Suprapubic skin (tissue), 4 donors: ENCODE measurements around the gene MDM4. TPM values are rescaled to one million over a fixed set of nuclear protein-coding genes. Genes with fewer than 3 reads are reported as not detected.
A peak's percentile ranks its signal among the peaks of the same experiment; 100 is the strongest.

Experiments used
- DNase-seq, 2 donors: peaks; one replicate each; pipeline ENCODE4 v3.0.0-alpha.2; 2019; ENCODE audit warnings: low spot score in 2 of 2
- H3K27ac ChIP-seq: fragments of 200-600 bp; sonication (generic); one replicate; pipeline ENCODE4 v1.5.1; 2019
- H3K27me3 ChIP-seq: fragments of 200-600 bp; sonication (generic); one replicate; pipeline ENCODE4 v1.5.1; 2019
- H3K36me3 ChIP-seq: fragments of 200-600 bp; sonication (generic); one replicate; pipeline ENCODE4 v1.5.1; 2019
- H3K4me1 ChIP-seq: fragments of 200-600 bp; sonication (generic); one replicate; pipeline ENCODE4 v1.5.1; 2019
- H3K4me3 ChIP-seq: fragments of 200-600 bp; sonication (generic); one replicate; pipeline ENCODE4 v1.5.1; 2019; ENCODE audit warnings: mild to moderate bottlenecking
- H3K9me3 ChIP-seq: fragments of 200-600 bp; sonication (generic); one replicate; pipeline ENCODE4 v1.5.1; 2019
- EP300 ChIP-seq: sonication (generic); formaldehyde crosslinking; IDR thresholded peaks from one replicate; pipeline ENCODE4 v1.6.1; 2017; ENCODE audit warnings: antibody characterized with exemption
- POLR2A ChIP-seq, 2 donors: fragments of 450-650 bp; IDR thresholded peaks; one replicate each; pipeline ENCODE4 v1.6.1; 2017; ENCODE audit warnings: antibody characterized with exemption in 2 of 2, mild to moderate bottlenecking in 2 of 2, moderate library complexity in 2 of 2
- POLR2AphosphoS5 ChIP-seq, 3 donors: sonication (generic); formaldehyde crosslinking; IDR thresholded peaks; one replicate each; pipeline ENCODE4 v1.6.1; 2017; ENCODE audit warnings: antibody characterized with exemption in 3 of 3
- WGBS: methylation state at CpG from one replicate; pipeline ENCODE4 v1.1.5; 2018; 5-methylcytosine and 5-hydroxymethylcytosine counted together
- total RNA-seq, 4 donors: library from RNA; depleted of rRNA; stranded (reverse); fragments of >200 nt; gene quantifications; one replicate each; pipeline ENCODE4 v1.1.0, GENCODE V29; 2016
- TF ChIP-seq, protein P1 (sequence below), 2 donors: fragments of 200-600 bp in 1 of 2; fragments of 450-650 bp in 1 of 2; sonication (generic) in 1 of 2; IDR thresholded peaks; one replicate each; pipeline ENCODE4 v1.5.1; 2016 to 2019; ENCODE audit warnings: antibody characterized with exemption in 2 of 2, mild to moderate bottlenecking in 1 of 2, moderate library complexity in 1 of 2

MDM4 gene
- total RNA-seq, 4 donors from 2014 or later: 49.1 to 222 (median 63.2) TPM

DNA sequence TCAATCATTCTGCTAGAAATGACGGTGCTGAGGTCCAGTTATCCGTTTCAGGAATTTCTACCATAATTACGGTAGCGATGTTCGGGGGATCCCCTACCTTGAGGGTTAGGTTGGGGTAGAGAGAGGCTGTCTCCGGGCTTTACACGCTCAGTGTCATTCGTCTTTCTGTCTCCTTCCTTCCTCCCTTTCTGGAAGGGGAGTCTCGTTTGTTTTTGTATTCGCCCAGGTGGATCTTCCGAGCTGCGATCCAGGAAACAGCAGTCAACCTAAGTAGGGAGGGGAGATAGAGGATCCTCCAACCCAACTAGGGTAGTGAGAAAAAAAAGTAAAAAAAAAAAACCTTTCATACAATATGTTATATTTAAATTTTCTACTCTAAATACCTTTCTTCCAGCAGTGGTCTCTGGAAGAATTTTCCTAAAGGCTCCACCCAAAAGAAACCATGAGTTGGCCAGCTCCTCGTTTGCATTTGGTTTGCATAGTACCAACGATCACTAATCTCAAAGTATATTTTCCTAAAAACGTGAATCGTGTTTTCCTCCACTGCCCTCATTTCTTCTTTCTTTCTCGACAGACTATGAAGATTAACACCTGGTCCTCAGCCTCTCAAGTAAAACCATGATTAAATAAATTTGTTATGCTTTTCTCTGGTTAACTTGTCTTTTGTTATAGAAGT is 21.0 kb upstream of the MDM4 start:
- Histone ChIP-seq H3K4me3 (peak overlapping the region; percentile 95), H3K27ac (peak overlapping the region; percentile 96)
- WGBS: 5% methylated on average over 17 of the region's 17 CpGs

DNA sequence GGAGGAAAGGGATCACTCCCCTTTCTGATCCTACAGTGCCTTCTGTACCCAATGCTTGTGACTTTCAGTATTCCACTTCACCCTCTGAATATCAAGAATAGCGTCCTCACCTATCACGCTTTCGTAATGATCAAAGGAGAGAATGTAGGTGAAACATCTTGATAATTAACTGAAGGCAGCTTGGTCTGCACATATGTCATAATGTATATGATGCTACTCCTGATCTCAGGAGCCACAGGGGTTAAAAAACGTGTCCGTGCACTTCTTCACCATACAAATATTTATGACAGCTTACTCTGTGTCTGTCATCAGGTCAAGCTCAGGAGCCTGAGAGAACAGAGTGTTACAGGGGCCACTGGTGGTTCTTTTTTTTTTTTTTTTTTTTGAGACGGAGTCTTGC is 20.4 kb upstream of the MDM4 start:
- Histone ChIP-seq H3K9me3 (no peaks in the 10 kb centered on the region), H3K27ac (peak overlapping the region; percentile 38), H3K4me1 (peaks cover 42% of the 10 kb centered on the region), H3K27me3 (no peaks in the 10 kb centered on the region), H3K4me3 (peak overlapping the region; percentile 95), H3K36me3 (no peaks in the 10 kb centered on the region)
- TF ChIP-seq, protein P1, sequence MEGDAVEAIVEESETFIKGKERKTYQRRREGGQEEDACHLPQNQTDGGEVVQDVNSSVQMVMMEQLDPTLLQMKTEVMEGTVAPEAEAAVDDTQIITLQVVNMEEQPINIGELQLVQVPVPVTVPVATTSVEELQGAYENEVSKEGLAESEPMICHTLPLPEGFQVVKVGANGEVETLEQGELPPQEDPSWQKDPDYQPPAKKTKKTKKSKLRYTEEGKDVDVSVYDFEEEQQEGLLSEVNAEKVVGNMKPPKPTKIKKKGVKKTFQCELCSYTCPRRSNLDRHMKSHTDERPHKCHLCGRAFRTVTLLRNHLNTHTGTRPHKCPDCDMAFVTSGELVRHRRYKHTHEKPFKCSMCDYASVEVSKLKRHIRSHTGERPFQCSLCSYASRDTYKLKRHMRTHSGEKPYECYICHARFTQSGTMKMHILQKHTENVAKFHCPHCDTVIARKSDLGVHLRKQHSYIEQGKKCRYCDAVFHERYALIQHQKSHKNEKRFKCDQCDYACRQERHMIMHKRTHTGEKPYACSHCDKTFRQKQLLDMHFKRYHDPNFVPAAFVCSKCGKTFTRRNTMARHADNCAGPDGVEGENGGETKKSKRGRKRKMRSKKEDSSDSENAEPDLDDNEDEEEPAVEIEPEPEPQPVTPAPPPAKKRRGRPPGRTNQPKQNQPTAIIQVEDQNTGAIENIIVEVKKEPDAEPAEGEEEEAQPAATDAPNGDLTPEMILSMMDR (IDR thresholded peaks at IDR 0.05): no peak
- TF ChIP-seq EP300 (no peak), POLR2AphosphoS5 (IDR thresholded peaks at IDR 0.05) (no peak), POLR2A (IDR thresholded peaks at IDR 0.05) (no peak)
- WGBS: 51% methylated on average over 6 of the region's 6 CpGs
- DNase-seq: no peak

More for the DNA sequence above, 21.0 kb upstream of the MDM4 start:
- Histone ChIP-seq H3K36me3 (no peaks in the 10 kb centered on the region), H3K27me3 (no peaks in the 10 kb centered on the region), H3K9me3 (no peaks in the 10 kb centered on the region), H3K4me1 (peaks cover 45% of the 10 kb centered on the region)
- DNase-seq: no peak
- TF ChIP-seq, protein P1 (IDR thresholded peaks at IDR 0.05): no peak
- TF ChIP-seq EP300 (no peak), POLR2AphosphoS5 (IDR thresholded peaks at IDR 0.05) (no peak), POLR2A (IDR thresholded peaks at IDR 0.05) (no peak)

DNA sequence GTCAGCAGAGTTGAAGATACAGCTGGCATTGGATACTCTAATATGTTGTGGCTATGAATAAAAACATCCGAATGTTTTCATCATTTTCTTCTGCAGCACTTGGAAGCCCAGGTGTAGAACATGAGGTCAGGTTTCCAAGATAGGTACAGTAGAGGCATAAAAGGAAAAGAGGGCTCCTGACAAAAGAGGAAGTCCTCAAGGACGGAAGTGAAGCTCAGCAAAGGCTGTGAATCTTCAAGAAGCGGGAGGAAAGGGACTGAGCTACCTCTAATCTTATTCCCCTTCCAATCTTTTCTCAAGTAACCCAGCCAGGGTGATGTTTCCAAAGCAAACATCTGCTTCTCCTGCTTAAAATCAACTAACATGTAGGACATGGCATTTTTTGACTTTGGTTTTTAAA is 17.2 kb upstream of the MDM4 start:
- H3K4me1 ChIP-seq: peaks cover 18% of the 10 kb centered on the region
- WGBS: 71% methylated on average over 3 of the region's 3 CpGs
- TF ChIP-seq POLR2A (IDR thresholded peaks at IDR 0.05): no peak
- TF ChIP-seq, protein P1 (IDR thresholded peaks at IDR 0.05): no peak
- TF ChIP-seq POLR2AphosphoS5 (IDR thresholded peaks at IDR 0.05): no peak
- no peak for TF ChIP-seq EP300
- H3K4me3 ChIP-seq: no peak overlapping the region
- DNase-seq: no peak
- H3K36me3 ChIP-seq: no peaks in the 10 kb centered on the region
- no peaks in the 10 kb centered on the region for H3K27me3 ChIP-seq
- no peaks in the 10 kb centered on the region for H3K9me3 ChIP-seq
- H3K27ac ChIP-seq: no peak overlapping the region

DNA sequence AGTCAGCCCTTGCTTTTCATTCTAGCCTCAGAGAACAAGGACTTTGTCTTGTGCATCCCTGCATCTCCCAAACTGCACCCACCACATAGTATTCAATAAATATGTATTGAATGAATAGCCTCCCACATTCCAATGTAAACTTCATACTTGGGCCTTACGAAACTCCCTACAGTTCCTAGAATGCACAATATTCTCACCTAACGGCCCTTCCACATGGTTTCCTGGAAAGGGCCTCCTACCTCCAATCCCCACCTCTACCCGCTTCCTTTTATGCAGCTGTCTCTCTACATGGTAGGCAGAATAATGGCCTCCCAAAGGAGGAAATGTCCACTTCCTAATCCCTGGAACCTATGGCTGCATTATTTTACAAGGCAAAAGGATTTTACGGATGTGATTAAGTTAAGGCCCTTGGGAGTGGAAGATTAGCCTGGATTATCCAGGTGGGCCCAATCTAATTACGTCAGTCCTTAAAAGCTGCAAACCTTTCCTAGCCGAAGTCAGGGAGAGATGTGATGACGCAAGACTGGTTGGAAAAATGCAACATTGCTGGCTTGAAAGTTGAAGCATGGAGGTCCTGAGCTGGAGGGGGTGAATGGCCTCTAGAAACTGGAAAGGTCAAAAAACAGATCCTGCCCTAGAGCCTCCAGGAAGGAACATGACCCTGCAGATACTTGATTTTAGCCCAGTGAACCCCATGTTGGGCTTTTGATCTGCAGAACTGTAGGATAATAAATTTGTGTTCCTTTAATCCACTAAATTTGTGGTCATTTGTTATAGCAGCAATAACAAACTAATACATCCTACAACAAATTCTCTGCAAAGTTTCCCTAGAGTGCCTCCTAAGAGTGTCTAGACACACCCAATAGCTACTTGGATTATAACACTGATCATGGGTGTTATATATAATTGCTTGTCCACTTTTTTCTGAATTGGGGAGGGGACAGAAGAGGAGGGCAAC is 16.4 kb upstream of the MDM4 start:
- Histone ChIP-seq H3K4me1 (peaks cover 14% of the 10 kb centered on the region), H3K9me3 (no peaks in the 10 kb centered on the region), H3K27ac (no peak overlapping the region), H3K36me3 (no peaks in the 10 kb centered on the region), H3K4me3 (no peak overlapping the region), H3K27me3 (no peaks in the 10 kb centered on the region)
- WGBS: 89% methylated on average over 7 of the region's 7 CpGs
- DNase-seq: no peak
- TF ChIP-seq, protein P1 (IDR thresholded peaks at IDR 0.05): no peak
- no peak for TF ChIP-seq POLR2AphosphoS5 (IDR thresholded peaks at IDR 0.05)
- no peak for TF ChIP-seq EP300
- TF ChIP-seq POLR2A (IDR thresholded peaks at IDR 0.05): no peak

DNA sequence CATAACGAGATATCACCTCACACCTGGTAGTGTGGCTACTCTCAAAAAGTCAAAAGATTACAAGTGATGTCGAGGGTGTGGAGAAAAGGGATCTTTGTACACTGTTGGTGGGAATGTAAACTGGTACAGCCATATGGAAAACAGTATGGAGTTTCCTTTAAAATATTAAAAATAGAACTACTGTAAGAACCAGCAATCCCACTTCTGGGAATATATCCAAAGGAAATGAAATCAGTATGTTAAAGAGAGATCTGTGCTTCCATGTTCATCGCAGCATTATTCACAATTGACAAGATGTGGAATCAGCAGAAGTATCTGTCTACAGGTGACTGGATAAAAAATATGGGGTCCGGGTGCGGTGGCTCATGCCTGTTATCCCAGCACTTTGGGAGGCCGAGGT is 14.0 kb upstream of the MDM4 start:
- Histone ChIP-seq H3K4me3 (no peak overlapping the region), H3K36me3 (no peaks in the 10 kb centered on the region), H3K27ac (no peak overlapping the region), H3K9me3 (no peaks in the 10 kb centered on the region), H3K4me1 (peaks cover 14% of the 10 kb centered on the region), H3K27me3 (no peaks in the 10 kb centered on the region)
- TF ChIP-seq EP300 (no peak), POLR2A (IDR thresholded peaks at IDR 0.05) (no peak), POLR2AphosphoS5 (IDR thresholded peaks at IDR 0.05) (no peak)
- TF ChIP-seq, protein P1 (IDR thresholded peaks at IDR 0.05): no peak
- no peak for DNase-seq
- WGBS: 66% methylated on average over 6 of the region's 6 CpGs
